ENCODE data around the gene GNL1.

GRCh38 chr6:30543821-30544220 is 12.5 kb downstream of the GNL1 start:
- TF ChIP-seq CTCF (IDR thresholded peaks at IDR 0.05; ENCODE audit: insufficient read depth, low read length), result no peak
- TF ChIP-seq SPI1 (IDR thresholded peaks at IDR 0.05; ENCODE audit: borderline replicate concordance, low read depth), result no peak
